Measurements from ENCODE around the gene SLC25A13.

The SLC25A13 gene

GRCh38 chr7:96244244-96244991 is 77.5 kb downstream of the SLC25A13 start:
- no peak for DNase-seq (ENCODE audit: low read depth, low spot score)

- no peak for DNase-seq (ENCODE audit: low read depth, low spot score)
Observed at GRCh38 chr7:96243241-96243640, 78.7 kb downstream of the SLC25A13 start.

- DNase-seq (ENCODE audit: low read depth, low spot score) = no peak
Observed at GRCh38 chr7:96241855-96242254, 80.0 kb downstream of the SLC25A13 start.

- no peak for DNase-seq (ENCODE audit: low read depth, low spot score)
Observed at GRCh38 chr7:96238976-96239766, 82.7 kb downstream of the SLC25A13 start.

- DNase-seq (ENCODE audit: low read depth, low spot score) = no peak
Observed at GRCh38 chr7:96238474-96238873, 83.4 kb downstream of the SLC25A13 start.

- no peak for DNase-seq (ENCODE audit: low read depth, low spot score)
Observed at GRCh38 chr7:96237040-96237439, 84.9 kb downstream of the SLC25A13 start.

GRCh38 chr7:96236198-96237039 is 85.5 kb downstream of the SLC25A13 start:
- DNase-seq (ENCODE audit: low read depth, low spot score) = peak; percentile 71

GRCh38 chr7:96235281-96235680 is 86.6 kb downstream of the SLC25A13 start:
- no peak for DNase-seq (ENCODE audit: low read depth, low spot score)

- DNase-seq (ENCODE audit: low read depth, low spot score) = no peak
Observed at GRCh38 chr7:96233528-96234154, 88.3 kb downstream of the SLC25A13 start.

GRCh38 chr7:96233084-96233483 is 88.8 kb downstream of the SLC25A13 start:
- DNase-seq (ENCODE audit: low read depth, low spot score) = no peak

- no peak for DNase-seq (ENCODE audit: low read depth, low spot score)
Observed at GRCh38 chr7:96228760-96229159, 93.1 kb downstream of the SLC25A13 start.

GRCh38 chr7:96225251-96225650 is 96.6 kb downstream of the SLC25A13 start:
- DNase-seq (ENCODE audit: low read depth, low spot score) = no peak

GRCh38 chr7:96224685-96225084 is 97.2 kb downstream of the SLC25A13 start:
- no peak for DNase-seq (ENCODE audit: low read depth, low spot score)

GRCh38 chr7:96224073-96224472 is 97.8 kb downstream of the SLC25A13 start:
- no peak for DNase-seq (ENCODE audit: low read depth, low spot score)

- no peak for DNase-seq (ENCODE audit: low read depth, low spot score)
Observed at GRCh38 chr7:96221888-96222287, 100.0 kb downstream of the SLC25A13 start.

- no peak for DNase-seq (ENCODE audit: low read depth, low spot score)
Observed at GRCh38 chr7:96219378-96220130, 102.3 kb downstream of the SLC25A13 start.

GRCh38 chr7:96218664-96219243 is 103.1 kb downstream of the SLC25A13 start:
- no peak for DNase-seq (ENCODE audit: low read depth, low spot score)

- no peak for DNase-seq (ENCODE audit: low read depth, low spot score)
Observed at GRCh38 chr7:96217147-96217546, 104.8 kb downstream of the SLC25A13 start.

GRCh38 chr7:96216373-96216772 is 105.5 kb downstream of the SLC25A13 start:
- DNase-seq (ENCODE audit: low read depth, low spot score) = no peak

- DNase-seq (ENCODE audit: low read depth, low spot score) = no peak
Observed at GRCh38 chr7:96212474-96212873, 109.4 kb downstream of the SLC25A13 start.

Data from smooth muscle cell of the brain vasculature (primary cell).